Measurements from ENCODE around the gene DHH.

Gene DHH

GRCh38 chr12:49130151-49131050 lies 35.8 kb upstream of the DHH start (continued):
- TF ChIP-seq PRDM2 (tag by site-specific recombination; IDR thresholded peaks at IDR 0.05; ENCODE audit: borderline replicate concordance) (no peak), ZNF114 (tag by site-specific recombination; IDR thresholded peaks at IDR 0.05) (no peak), PATZ1 (tag by site-specific recombination; IDR thresholded peaks at IDR 0.05) (peak; percentile 78; the same call in 1 of the 2 replicates), ZNF830 (tag by site-specific recombination; IDR thresholded peaks at IDR 0.05; ENCODE audit: low read depth) (no peak), ZBTB10 (tag by site-specific recombination; IDR thresholded peaks at IDR 0.05) (no peak), ZBTB8A (tag by site-specific recombination; IDR thresholded peaks at IDR 0.05) (peak; percentile 90), ZBTB17 (tag by site-specific recombination; IDR thresholded peaks at IDR 0.05) (peak; percentile 74), ZNF362 (tag by site-specific recombination; IDR thresholded peaks at IDR 0.05) (peak; percentile 76), ZSCAN18 (tag by site-specific recombination; IDR thresholded peaks at IDR 0.05) (no peak), BCL11B (tag by site-specific recombination; IDR thresholded peaks at IDR 0.05; ENCODE audit: low read depth) (no peak), ZFP69B (tag by site-specific recombination; IDR thresholded peaks at IDR 0.05) (peak; percentile 54; the same call in 1 of the 2 replicates)
